Measurements from ENCODE around the gene AOPEP.

Gene AOPEP

GRCh38 chr9:94982211-94982610 lies 255.7 kb downstream of the AOPEP start:
- DNase-seq (ENCODE audit: low spot score), result no peak
- no peak overlapping the region for H3K27ac ChIP-seq
- POLR2A ChIA-PET (ENCODE audit: low non-redundant PET), result no interaction called here
- CTCF ChIA-PET, result no interaction called here
- no peak for TF ChIP-seq CTCF (conservative IDR thresholded peaks at IDR 0.05; ENCODE audit: low read depth)

GRCh38 chr9:94983552-94983951 lies 257.1 kb downstream of the AOPEP start:
- ChIA-PET POLR2A (ENCODE audit: low non-redundant PET) (no interaction called here), CTCF (interaction anchor here (1.1 kb wide), 1 partner anchor 9 kb away, joined by 3 read pairs; no protein-coding TSS in a partner anchor)
- DNase-seq (ENCODE audit: low spot score), result no peak
- no peak for TF ChIP-seq CTCF (conservative IDR thresholded peaks at IDR 0.05; ENCODE audit: low read depth)
- no peak overlapping the region for H3K27ac ChIP-seq

- no peak for DNase-seq (ENCODE audit: low spot score)
- TF ChIP-seq CTCF (conservative IDR thresholded peaks at IDR 0.05; ENCODE audit: low read depth), result no peak
- no peak overlapping the region for H3K27ac ChIP-seq
- POLR2A ChIA-PET (ENCODE audit: low non-redundant PET), result no interaction called here
- CTCF ChIA-PET, result interaction anchor here (1.1 kb wide), 1 partner anchor 10 kb away, joined by 3 read pairs; no protein-coding TSS in a partner anchor
These were observed 258.5 kb downstream of the AOPEP start for GRCh38 chr9:94984891-94985476.

GRCh38 chr9:94985649-94986048 lies 259.1 kb downstream of the AOPEP start:
- POLR2A ChIA-PET (ENCODE audit: low non-redundant PET), result no interaction called here
- CTCF ChIA-PET, result no interaction called here
- DNase-seq (ENCODE audit: low spot score), result no peak
- no peak for TF ChIP-seq CTCF (conservative IDR thresholded peaks at IDR 0.05; ENCODE audit: low read depth)
- no peak overlapping the region for H3K27ac ChIP-seq

GRCh38 chr9:94987731-94988130 lies 261.2 kb downstream of the AOPEP start:
- CTCF ChIA-PET, result no interaction called here
- POLR2A ChIA-PET (ENCODE audit: low non-redundant PET), result no interaction called here
- no peak for DNase-seq (ENCODE audit: low spot score)
- no peak overlapping the region for H3K27ac ChIP-seq
- TF ChIP-seq CTCF (conservative IDR thresholded peaks at IDR 0.05; ENCODE audit: low read depth), result no peak

GRCh38 chr9:94990897-94991561 lies 264.5 kb downstream of the AOPEP start:
- H3K27ac ChIP-seq, result no peak overlapping the region
- DNase-seq (ENCODE audit: low spot score), result no peak
- ChIA-PET CTCF (interaction anchor here (1.7 kb wide), 1 partner anchor 12 kb away, joined by 6 read pairs; no protein-coding TSS in a partner anchor), POLR2A (ENCODE audit: low non-redundant PET) (no interaction called here)
- TF ChIP-seq CTCF (conservative IDR thresholded peaks at IDR 0.05; ENCODE audit: low read depth), result no peak
